H9 (cell line): ENCODE results near the gene NUP35. TPM values are rescaled to one million over a fixed set of nuclear protein-coding genes. Genes with fewer than 3 reads are reported as not detected.

Source experiments
- DNase-seq: peaks from one replicate; pipeline ENCODE4 v3.0.0-alpha.2; 2017
- H2AFZ ChIP-seq: one replicate; pipeline ENCODE4 v1.6.1; 2013; ENCODE audit warnings: mild to moderate bottlenecking, low read length, control low read depth, moderate library complexity
- H2AK5ac ChIP-seq: 2 replicates; pipeline ENCODE4 v1.6.1; 2013; ENCODE audit warnings: low read length, control low read depth, mixed read lengths; ENCODE audit not compliant: insufficient read length
- H2BK120ac ChIP-seq: one replicate; pipeline ENCODE4 v1.6.1; 2013; ENCODE audit warnings: low read depth, mild to moderate bottlenecking, low read length, control low read depth, inconsistent platforms; ENCODE audit not compliant: poor library complexity, severe bottlenecking
- H2BK12ac ChIP-seq: 2 replicates; pipeline ENCODE4 v1.6.1; 2013; ENCODE audit warnings: low read length, control low read depth, mixed read lengths, low read depth; ENCODE audit not compliant: insufficient read length
- H2BK15ac ChIP-seq: 2 replicates; pipeline ENCODE4 v1.6.1; 2013; ENCODE audit warnings: low read depth, low read length, control low read depth
- H2BK20ac ChIP-seq: one replicate; pipeline ENCODE4 v1.6.1; 2013; ENCODE audit warnings: low read depth, mild to moderate bottlenecking, low read length, control low read depth, inconsistent platforms; ENCODE audit not compliant: poor library complexity, severe bottlenecking
- H2BK5ac ChIP-seq: 2 replicates; pipeline ENCODE4 v1.6.1; 2013; ENCODE audit warnings: low read length, control low read depth, mixed read lengths; ENCODE audit not compliant: insufficient read length
- H3K14ac ChIP-seq: 2 replicates; pipeline ENCODE4 v1.6.1; 2013; ENCODE audit warnings: low read length, control low read depth; ENCODE audit not compliant: insufficient read depth
- H3K18ac ChIP-seq: 2 replicates; pipeline ENCODE4 v1.6.1; 2013; ENCODE audit warnings: low read depth, mild to moderate bottlenecking, mixed read lengths, low read length, control low read depth; ENCODE audit not compliant: insufficient read length
- H3K23ac ChIP-seq: 2 replicates; pipeline ENCODE4 v1.6.1; 2013; ENCODE audit warnings: low read length, control low read depth, mixed read lengths, low read depth; ENCODE audit not compliant: insufficient read length
- H3K23me2 ChIP-seq: 2 replicates; pipeline ENCODE4 v1.6.1; 2013; ENCODE audit warnings: low read depth, mild to moderate bottlenecking, mixed read lengths, low read length, control low read depth; ENCODE audit not compliant: insufficient read length, poor library complexity, severe bottlenecking
- H3K27ac ChIP-seq: 2 replicates; pipeline ENCODE4 v1.5.1; 2013; ENCODE audit warnings: low read length, control low read depth, mixed read lengths, low read depth; ENCODE audit not compliant: insufficient read length
- H3K27me3 ChIP-seq: 2 replicates; pipeline ENCODE4 v1.6.1; 2013; ENCODE audit warnings: low read length, control low read depth, inconsistent platforms; ENCODE audit not compliant: insufficient read depth
- H3K4ac ChIP-seq: 2 replicates; pipeline ENCODE4 v1.6.1; 2013; ENCODE audit warnings: low read depth, mild to moderate bottlenecking, control low read depth, inconsistent platforms, low read length, moderate library complexity
- H3K4me1 ChIP-seq: 2 replicates; pipeline ENCODE4 v1.6.1; 2013; ENCODE audit warnings: low read length, control low read depth, inconsistent platforms; ENCODE audit not compliant: insufficient read depth
- H3K4me2 ChIP-seq: 2 replicates; pipeline ENCODE4 v1.6.1; 2013; ENCODE audit warnings: low read length, control low read depth, mixed read lengths; ENCODE audit not compliant: insufficient read length, insufficient read depth
- H3K56ac ChIP-seq: 2 replicates; pipeline ENCODE4 v1.6.1; 2013; ENCODE audit warnings: low read depth, mild to moderate bottlenecking, mixed read lengths, low read length, control low read depth; ENCODE audit not compliant: insufficient read length
- H3K79me1 ChIP-seq: 2 replicates; pipeline ENCODE4 v1.6.1; 2013; ENCODE audit warnings: low read depth, mild to moderate bottlenecking, moderate library complexity, low read length, control low read depth, inconsistent platforms; ENCODE audit not compliant: insufficient read depth, poor library complexity, severe bottlenecking
- H3K79me2 ChIP-seq: 2 replicates; pipeline ENCODE4 v1.6.1; 2013; ENCODE audit warnings: low read length, control low read depth, inconsistent platforms; ENCODE audit not compliant: insufficient read depth
- H3K9ac ChIP-seq: 2 replicates; pipeline ENCODE4 v1.6.1; 2013; ENCODE audit warnings: low read length, control low read depth, mixed read lengths; ENCODE audit not compliant: insufficient read length; ENCODE audit errors: extremely low read depth
- H3K9me3 ChIP-seq: one replicate; pipeline ENCODE4 v1.6.1; 2013; ENCODE audit warnings: low read depth, low read length, inconsistent platforms; ENCODE audit not compliant: control insufficient read depth
- H3T11ph ChIP-seq: one replicate; pipeline ENCODE4 v1.6.1; 2013; ENCODE audit warnings: mild to moderate bottlenecking, low read length, control low read depth, inconsistent platforms
- H4K20me1 ChIP-seq: one replicate; pipeline ENCODE4 v1.6.1; 2013; ENCODE audit not compliant: control insufficient read depth, insufficient read length, insufficient read depth
- H4K5ac ChIP-seq: 2 replicates; pipeline ENCODE4 v1.6.1; 2013; ENCODE audit warnings: low read depth, mild to moderate bottlenecking, mixed read lengths, low read length, control low read depth; ENCODE audit not compliant: insufficient read length
- H4K8ac ChIP-seq: replicated peaks from 2 replicates; pipeline ENCODE4 v1.6.1; 2013; ENCODE audit warnings: low read length, control low read depth, mixed read lengths, low read depth; ENCODE audit not compliant: insufficient read length
- H4K91ac ChIP-seq: 2 replicates; pipeline ENCODE4 v1.6.1; 2013; ENCODE audit warnings: low read depth, mild to moderate bottlenecking, moderate library complexity, mixed read lengths, low read length, control low read depth; ENCODE audit not compliant: insufficient read length
- H3K27ac Mint-ChIP-seq, 3 experiments: 2 replicates in 2 of 3; 3 replicates in 1 of 3; pipeline ENCODE4 v1.8.0; 2020 to 2021; ENCODE audit warnings: mixed read lengths in 3 of 3, mild to moderate bottlenecking in 1 of 3, moderate library complexity in 1 of 3
- H3K27me3 Mint-ChIP-seq: 2 replicates; pipeline ENCODE4 v1.8.0; 2021; ENCODE audit warnings: low read depth, mild to moderate bottlenecking, moderate library complexity, mixed read lengths
- H3K36me3 Mint-ChIP-seq, 3 experiments: 2 replicates in 2 of 3; 3 replicates in 1 of 3; pipeline ENCODE4 v1.8.0; 2020 to 2021; ENCODE audit warnings: low read depth in 3 of 3, mixed read lengths in 3 of 3; ENCODE audit not compliant: insufficient read depth in 1 of 3
- H3K4me1 Mint-ChIP-seq, 2 experiments: 2 replicates each; pipeline ENCODE4 v1.8.0; 2020; ENCODE audit warnings: mixed read lengths in 2 of 2
- H3K4me3 Mint-ChIP-seq, 2 experiments: 2 replicates in 1 of 2; 3 replicates in 1 of 2; pipeline ENCODE4 v1.8.0; 2020 to 2021; ENCODE audit warnings: mild to moderate bottlenecking in 2 of 2, mixed read lengths in 2 of 2, moderate library complexity in 1 of 2
- H3K9me3 Mint-ChIP-seq, 2 experiments: 2 replicates in 1 of 2; 3 replicates in 1 of 2; pipeline ENCODE4 v1.8.0; 2020; ENCODE audit warnings: mild to moderate bottlenecking in 2 of 2, mixed read lengths in 2 of 2, moderate library complexity in 1 of 2
- WGBS: extraction: QIAGEN DNeasy Blood & Tissue Kit; methylation state at CpG from one replicate; pipeline ENCODE4 v1.1.7; 2013; ENCODE audit warnings: missing lambda C conversion rate, low lambda C conversion rate, mixed read lengths; ENCODE audit not compliant: insufficient read length; ENCODE audit errors: extremely low coverage; 5-methylcytosine and 5-hydroxymethylcytosine counted together
- total RNA-seq: library from RNA; stranded (reverse); gene quantifications from 2 replicates; pipeline ENCODE4 v1.2.1, GENCODE V29; 2021
- TF ChIP-seq, protein P1 (sequence below): fragments of 200-600 bp; sonication (generic); conservative IDR thresholded peaks from 3 replicates; pipeline ENCODE4 v1.8.0; 2021; ENCODE audit warnings: antibody characterized with exemption, mild to moderate bottlenecking

Gene NUP35
- total RNA-seq, 1 experiment from 2014 or later = 53.6 TPM

DNA sequence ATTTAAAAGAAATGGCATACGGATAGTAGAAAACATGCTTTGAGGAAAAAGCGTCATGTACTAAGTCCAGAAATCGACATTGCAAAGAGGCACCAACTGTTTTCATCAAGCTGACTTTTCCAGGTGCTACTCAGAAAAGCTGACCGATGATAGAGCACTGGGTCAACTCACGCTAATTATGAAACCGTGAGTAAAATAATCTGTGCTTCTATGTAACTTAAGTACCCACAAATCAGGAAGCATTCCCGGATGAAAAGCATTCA lies 353 bp upstream of the NUP35 start:
- H4K5ac ChIP-seq = no peak overlapping the region
- DNase-seq = no peak
- no peaks in the 10 kb centered on the region for H4K20me1 ChIP-seq
- H2BK15ac ChIP-seq = no peak overlapping the region
- H3K18ac ChIP-seq = peak overlapping the region; percentile 69
- no peak overlapping the region for H2BK5ac ChIP-seq
- H3K27ac ChIP-seq = peak overlapping the region; percentile 77
- H2BK20ac ChIP-seq = no peak overlapping the region
- H4K8ac ChIP-seq = no peak overlapping the region
- H3K4me1 Mint-ChIP-seq = peaks cover 25 to 26% of the 10 kb centered on the region in 2 experiments
- H3K4me1 ChIP-seq = no peaks in the 10 kb centered on the region
- no peak overlapping the region for H4K91ac ChIP-seq
- peak overlapping the region; percentile 90 for H3K9ac ChIP-seq
- peaks cover 29% of the 10 kb centered on the region for H3K79me2 ChIP-seq
- H3K23ac ChIP-seq = no peak overlapping the region
- no peak overlapping the region for H3K4ac ChIP-seq
- peak overlapping the region; percentile 98 for H3K4me3 Mint-ChIP-seq
- H3K56ac ChIP-seq = no peak overlapping the region
- peak overlapping the region; percentile 92 for H2AFZ ChIP-seq
- peaks cover 4 to 12% (median 5%) of the 10 kb centered on the region in 3 experiments; a peak in 6 of 7 replicates for H3K36me3 Mint-ChIP-seq
- peak overlapping the region; percentile 89 to 100 (median 93) for H3K27ac Mint-ChIP-seq
- peaks cover 6% of the 10 kb centered on the region for H3K23me2 ChIP-seq
- no peaks in the 10 kb centered on the region; a peak in 1 of 5 replicates for H3K9me3 Mint-ChIP-seq
- H3T11ph ChIP-seq = no peak overlapping the region
- no peak overlapping the region for H2BK120ac ChIP-seq
- TF ChIP-seq, protein P1, sequence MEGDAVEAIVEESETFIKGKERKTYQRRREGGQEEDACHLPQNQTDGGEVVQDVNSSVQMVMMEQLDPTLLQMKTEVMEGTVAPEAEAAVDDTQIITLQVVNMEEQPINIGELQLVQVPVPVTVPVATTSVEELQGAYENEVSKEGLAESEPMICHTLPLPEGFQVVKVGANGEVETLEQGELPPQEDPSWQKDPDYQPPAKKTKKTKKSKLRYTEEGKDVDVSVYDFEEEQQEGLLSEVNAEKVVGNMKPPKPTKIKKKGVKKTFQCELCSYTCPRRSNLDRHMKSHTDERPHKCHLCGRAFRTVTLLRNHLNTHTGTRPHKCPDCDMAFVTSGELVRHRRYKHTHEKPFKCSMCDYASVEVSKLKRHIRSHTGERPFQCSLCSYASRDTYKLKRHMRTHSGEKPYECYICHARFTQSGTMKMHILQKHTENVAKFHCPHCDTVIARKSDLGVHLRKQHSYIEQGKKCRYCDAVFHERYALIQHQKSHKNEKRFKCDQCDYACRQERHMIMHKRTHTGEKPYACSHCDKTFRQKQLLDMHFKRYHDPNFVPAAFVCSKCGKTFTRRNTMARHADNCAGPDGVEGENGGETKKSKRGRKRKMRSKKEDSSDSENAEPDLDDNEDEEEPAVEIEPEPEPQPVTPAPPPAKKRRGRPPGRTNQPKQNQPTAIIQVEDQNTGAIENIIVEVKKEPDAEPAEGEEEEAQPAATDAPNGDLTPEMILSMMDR = no peak
- H3K27me3 ChIP-seq = no peaks in the 10 kb centered on the region
- H3K27me3 Mint-ChIP-seq = no peaks in the 10 kb centered on the region; the same call in 1 of the 2 replicates
- WGBS = no CpG with 5 or more reads among the region's 7 CpGs
- H2BK12ac ChIP-seq = peak overlapping the region; percentile 40
- H3K79me1 ChIP-seq = no peaks in the 10 kb centered on the region
- no peak overlapping the region for H2AK5ac ChIP-seq
- H3K4me2 ChIP-seq = peak overlapping the region; percentile 91
- H3K9me3 ChIP-seq = no peaks in the 10 kb centered on the region
- no peak overlapping the region for H3K14ac ChIP-seq
